HepG2 (cell line): ENCODE results near the gene NUDT1.

Experiments
- CTCF ChIP-seq: sonication (generic); formaldehyde crosslinking; IDR thresholded peaks from 2 replicates; pipeline ENCODE4 v1.5.0; 2020; ENCODE audit warnings: mild to moderate bottlenecking, missing genetic modification reagents, moderate library complexity
- TBX3 ChIP-seq: fragments of 450-650 bp; IDR thresholded peaks from 2 replicates; pipeline ENCODE4 v1.6.1; 2017; ENCODE audit warnings: antibody characterized with exemption, mild to moderate bottlenecking, inconsistent platforms, borderline replicate concordance
- TP53 ChIP-seq: sonication (generic); formaldehyde crosslinking; conservative IDR thresholded peaks from 2 replicates; pipeline ENCODE4 v1.4.0; 2020; ENCODE audit warnings: missing genetic modification reagents
- ZBTB44 ChIP-seq: sonication (generic); formaldehyde crosslinking; IDR thresholded peaks from 2 replicates; pipeline ENCODE4 v1.4.0; 2020; ENCODE audit warnings: missing genetic modification reagents

- TF ChIP-seq TBX3 = no peak
- no peak for TF ChIP-seq CTCF (CRISPR knock-in tag)
- no peak for TF ChIP-seq ZBTB44 (CRISPR knock-in tag)
- TF ChIP-seq TP53 (CRISPR knock-in tag) = no peak
Observed at GRCh38 chr7:2295936-2296620, 54.1 kb downstream of the NUDT1 start.
